ENCODE measurements around the gene ZNF148. TPM values are rescaled to one million over a fixed set of nuclear protein-coding genes. Genes with fewer than 3 reads are reported as not detected.

ZNF148 gene
- total and polyA plus RNA-seq, 8 donors, result 3.1 to 109 (median 10.6) TPM

DNA sequence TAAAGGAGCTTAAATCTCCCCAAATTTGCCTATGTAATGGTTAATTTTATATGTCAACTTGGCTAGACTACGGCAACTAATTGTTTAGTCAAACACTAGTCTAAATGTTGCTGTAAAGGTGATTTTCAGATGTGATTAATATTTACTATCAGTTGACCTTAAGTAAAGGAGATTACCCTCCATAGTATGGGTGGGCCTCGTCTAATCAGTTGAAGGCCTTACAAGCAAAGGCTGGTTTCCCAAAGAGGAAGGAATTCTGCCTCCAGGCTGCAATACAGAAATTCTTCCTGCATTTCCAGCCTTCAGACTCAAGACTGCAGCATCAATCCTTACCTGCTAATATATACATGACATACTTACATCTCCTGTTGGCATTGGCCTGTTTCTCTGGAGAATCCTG lies 186.2 kb downstream of the ZNF148 start:
- H3K9me3 ChIP-seq, result no peaks in the 10 kb centered on the region
- H3K36me3 ChIP-seq, result peaks cover 0 to 22% (median 16%) of the 10 kb centered on the region in 4 donors
- H3K4me3 ChIP-seq, result no peak overlapping the region
- no peak for DNase-seq
- peaks cover 0 to 14% (median 3%) of the 10 kb centered on the region in 4 donors for H3K4me1 ChIP-seq
- H3K27ac ChIP-seq, result no peak overlapping the region
- no peak for TF ChIP-seq POLR2A (IDR thresholded peaks at IDR 0.05)
- TF ChIP-seq, protein P1, sequence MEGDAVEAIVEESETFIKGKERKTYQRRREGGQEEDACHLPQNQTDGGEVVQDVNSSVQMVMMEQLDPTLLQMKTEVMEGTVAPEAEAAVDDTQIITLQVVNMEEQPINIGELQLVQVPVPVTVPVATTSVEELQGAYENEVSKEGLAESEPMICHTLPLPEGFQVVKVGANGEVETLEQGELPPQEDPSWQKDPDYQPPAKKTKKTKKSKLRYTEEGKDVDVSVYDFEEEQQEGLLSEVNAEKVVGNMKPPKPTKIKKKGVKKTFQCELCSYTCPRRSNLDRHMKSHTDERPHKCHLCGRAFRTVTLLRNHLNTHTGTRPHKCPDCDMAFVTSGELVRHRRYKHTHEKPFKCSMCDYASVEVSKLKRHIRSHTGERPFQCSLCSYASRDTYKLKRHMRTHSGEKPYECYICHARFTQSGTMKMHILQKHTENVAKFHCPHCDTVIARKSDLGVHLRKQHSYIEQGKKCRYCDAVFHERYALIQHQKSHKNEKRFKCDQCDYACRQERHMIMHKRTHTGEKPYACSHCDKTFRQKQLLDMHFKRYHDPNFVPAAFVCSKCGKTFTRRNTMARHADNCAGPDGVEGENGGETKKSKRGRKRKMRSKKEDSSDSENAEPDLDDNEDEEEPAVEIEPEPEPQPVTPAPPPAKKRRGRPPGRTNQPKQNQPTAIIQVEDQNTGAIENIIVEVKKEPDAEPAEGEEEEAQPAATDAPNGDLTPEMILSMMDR (IDR thresholded peaks at IDR 0.05), result no peak
- no peak for TF ChIP-seq EP300 (IDR thresholded peaks at IDR 0.05)
- no peak for TF ChIP-seq POLR2AphosphoS5 (IDR thresholded peaks at IDR 0.05)
- intact Hi-C loops (cut with DNase I; ENCODE audit: low total_unique reads), result no loop called here
- no peaks in the 10 kb centered on the region for H3K27me3 ChIP-seq
- WGBS, 5 donors, result 89 to 97% (median 93%) methylated on average over 2 of the region's 2 CpGs

GRCh38 chr3:125187599-125187910 lies 187.6 kb downstream of the ZNF148 start:
- Histone ChIP-seq H3K27ac (no peak overlapping the region), H3K36me3 (peaks cover 0 to 22% (median 16%) of the 10 kb centered on the region in 4 donors), H3K27me3 (no peaks in the 10 kb centered on the region), H3K4me3 (no peak overlapping the region), H3K9me3 (no peaks in the 10 kb centered on the region), H3K4me1 (peaks cover 0 to 14% (median 3%) of the 10 kb centered on the region in 4 donors)
- no peak for DNase-seq
- 68 to 80% (median 72%) methylated on average over 4 to 5 of the region's 5 CpGs for WGBS, 5 donors
- TF ChIP-seq EP300 (IDR thresholded peaks at IDR 0.05) (no peak), POLR2AphosphoS5 (IDR thresholded peaks at IDR 0.05) (no peak), POLR2A (IDR thresholded peaks at IDR 0.05) (no peak)
- TF ChIP-seq, protein P1 (IDR thresholded peaks at IDR 0.05), result no peak
- intact Hi-C loops (cut with DNase I; ENCODE audit: low total_unique reads), result no loop called here

DNA sequence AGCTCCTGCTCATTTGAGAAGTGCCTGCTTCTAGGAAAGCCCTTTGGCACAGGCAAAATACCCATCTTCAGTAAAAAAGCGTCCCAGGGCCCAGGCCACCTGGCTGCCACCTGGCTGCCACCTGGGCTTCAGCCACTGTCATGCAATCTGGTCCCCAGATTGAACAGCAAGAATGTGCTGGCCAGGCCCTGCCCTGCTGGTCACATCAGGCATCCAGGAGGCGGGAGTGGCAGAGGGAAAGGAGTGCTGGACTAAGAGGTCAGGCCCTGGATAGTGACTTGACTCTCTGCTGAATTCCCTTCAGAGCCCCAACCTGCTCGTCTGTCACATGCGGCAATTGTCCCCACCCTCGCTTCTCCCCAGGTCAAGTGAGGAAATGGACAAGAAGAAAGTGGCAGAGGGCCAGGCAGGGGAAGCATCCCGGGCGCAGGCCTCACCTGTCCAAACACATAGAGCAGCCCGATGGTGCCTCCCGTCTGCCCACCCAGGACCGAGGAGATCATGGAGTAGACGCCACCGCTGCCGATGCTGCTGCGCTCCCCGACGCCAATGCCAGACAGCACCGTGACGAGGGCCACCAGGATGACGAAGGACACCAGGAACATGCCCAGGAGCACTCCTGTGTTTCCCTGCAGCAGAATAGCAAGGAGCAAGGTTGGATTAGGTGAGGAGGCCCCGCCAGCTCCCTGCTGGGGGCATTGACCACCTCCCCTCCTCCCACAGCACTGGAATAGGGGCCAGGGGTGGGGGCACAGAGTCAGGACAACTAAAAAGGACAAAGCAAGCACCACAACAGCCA lies 188.1 kb downstream of the ZNF148 start:
- intact Hi-C loops (cut with DNase I; ENCODE audit: low total_unique reads), result no loop called here
- H3K4me3 ChIP-seq, result no peak overlapping the region
- WGBS, 5 donors, result 92 to 94% (median 93%) methylated on average over 8 to 20 of the region's 20 CpGs
- no peaks in the 10 kb centered on the region for H3K27me3 ChIP-seq
- H3K9me3 ChIP-seq, result no peaks in the 10 kb centered on the region
- no peak for TF ChIP-seq POLR2A (IDR thresholded peaks at IDR 0.05)
- TF ChIP-seq, protein P1 (IDR thresholded peaks at IDR 0.05), result no peak
- TF ChIP-seq EP300 (IDR thresholded peaks at IDR 0.05), result no peak
- TF ChIP-seq POLR2AphosphoS5 (IDR thresholded peaks at IDR 0.05), result no peak
- no peak overlapping the region for H3K27ac ChIP-seq
- peaks cover 0 to 22% (median 16%) of the 10 kb centered on the region in 4 donors for H3K36me3 ChIP-seq
- DNase-seq, result no peak
- H3K4me1 ChIP-seq, result peaks cover 0 to 14% (median 3%) of the 10 kb centered on the region in 4 donors

DNA sequence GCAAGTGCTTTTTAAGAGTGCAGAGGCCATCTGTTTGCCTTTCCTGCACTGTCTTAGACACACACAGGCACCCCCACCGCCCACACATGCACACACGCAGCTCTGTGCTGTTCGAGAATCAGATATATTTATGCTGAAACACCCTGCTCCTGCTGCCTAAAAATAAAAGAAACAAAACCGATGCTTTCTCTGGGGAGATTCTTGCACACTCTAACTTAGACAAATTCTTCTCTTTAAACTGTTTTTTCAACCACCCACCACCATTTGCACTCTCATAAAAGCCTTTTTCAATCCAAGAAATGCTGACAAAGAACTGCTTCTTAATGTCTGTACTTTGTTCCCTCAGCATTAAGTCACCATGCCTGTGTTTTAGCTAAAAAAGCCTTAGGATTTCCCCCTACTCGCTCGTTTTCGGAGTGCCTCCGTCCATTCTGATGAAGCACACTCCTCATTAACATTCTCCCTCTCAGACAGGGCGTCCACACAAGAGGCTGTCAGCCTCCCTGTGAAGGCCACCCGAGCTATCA lies 188.8 kb downstream of the ZNF148 start:
- peaks cover 0 to 22% (median 16%) of the 10 kb centered on the region in 4 donors for H3K36me3 ChIP-seq
- no peak for TF ChIP-seq POLR2A (IDR thresholded peaks at IDR 0.05)
- H3K4me3 ChIP-seq, result no peak overlapping the region
- H3K27ac ChIP-seq, result no peak overlapping the region
- no peaks in the 10 kb centered on the region for H3K27me3 ChIP-seq
- peak in 1 of 2 donors; percentile 81 for DNase-seq
- no peaks in the 10 kb centered on the region for H3K9me3 ChIP-seq
- WGBS, 5 donors, result 47 to 69% (median 63%) methylated on average over 10 of the region's 10 CpGs
- intact Hi-C loops (cut with DNase I; ENCODE audit: low total_unique reads), result no loop called here
- peaks cover 0 to 14% (median 3%) of the 10 kb centered on the region in 4 donors for H3K4me1 ChIP-seq

- DNase-seq, result no peak
- TF ChIP-seq EP300 (IDR thresholded peaks at IDR 0.05), result no peak
- TF ChIP-seq POLR2A (IDR thresholded peaks at IDR 0.05), result no peak
- TF ChIP-seq POLR2AphosphoS5 (IDR thresholded peaks at IDR 0.05), result no peak
- TF ChIP-seq, protein P1 (IDR thresholded peaks at IDR 0.05), result no peak
- intact Hi-C loops (cut with DNase I; ENCODE audit: low total_unique reads), result no loop called here
- no peak overlapping the region for H3K27ac ChIP-seq
- H3K4me3 ChIP-seq, result no peak overlapping the region
- no peaks in the 10 kb centered on the region for H3K27me3 ChIP-seq
- H3K4me1 ChIP-seq, result peaks cover 0 to 14% (median 3%) of the 10 kb centered on the region in 4 donors
- peaks cover 0 to 22% (median 16%) of the 10 kb centered on the region in 4 donors for H3K36me3 ChIP-seq
- 63 to 90% (median 79%) methylated on average over 3 of the region's 3 CpGs for WGBS, 5 donors
- no peaks in the 10 kb centered on the region for H3K9me3 ChIP-seq
Measured at GRCh38 chr3:125185805-125186204, 189.3 kb downstream of the ZNF148 start.

All from stomach (tissue), 9 donors.